HG03460 (cell line): ENCODE results near the gene STKLD1.
"Not testable (repeated sequence)": the region's sequence is repeated elsewhere in the genome, so short reads cannot be mapped to it uniquely, and the experiment has no call there.

ENCODE experiments used
- ATAC-seq: cut with Tn5 transposase; IDR thresholded peaks from one replicate; pipeline ENCODE4 v1.9.1; 2021; ENCODE audit not compliant: unreplicated experiment

The STKLD1 gene

DNA sequence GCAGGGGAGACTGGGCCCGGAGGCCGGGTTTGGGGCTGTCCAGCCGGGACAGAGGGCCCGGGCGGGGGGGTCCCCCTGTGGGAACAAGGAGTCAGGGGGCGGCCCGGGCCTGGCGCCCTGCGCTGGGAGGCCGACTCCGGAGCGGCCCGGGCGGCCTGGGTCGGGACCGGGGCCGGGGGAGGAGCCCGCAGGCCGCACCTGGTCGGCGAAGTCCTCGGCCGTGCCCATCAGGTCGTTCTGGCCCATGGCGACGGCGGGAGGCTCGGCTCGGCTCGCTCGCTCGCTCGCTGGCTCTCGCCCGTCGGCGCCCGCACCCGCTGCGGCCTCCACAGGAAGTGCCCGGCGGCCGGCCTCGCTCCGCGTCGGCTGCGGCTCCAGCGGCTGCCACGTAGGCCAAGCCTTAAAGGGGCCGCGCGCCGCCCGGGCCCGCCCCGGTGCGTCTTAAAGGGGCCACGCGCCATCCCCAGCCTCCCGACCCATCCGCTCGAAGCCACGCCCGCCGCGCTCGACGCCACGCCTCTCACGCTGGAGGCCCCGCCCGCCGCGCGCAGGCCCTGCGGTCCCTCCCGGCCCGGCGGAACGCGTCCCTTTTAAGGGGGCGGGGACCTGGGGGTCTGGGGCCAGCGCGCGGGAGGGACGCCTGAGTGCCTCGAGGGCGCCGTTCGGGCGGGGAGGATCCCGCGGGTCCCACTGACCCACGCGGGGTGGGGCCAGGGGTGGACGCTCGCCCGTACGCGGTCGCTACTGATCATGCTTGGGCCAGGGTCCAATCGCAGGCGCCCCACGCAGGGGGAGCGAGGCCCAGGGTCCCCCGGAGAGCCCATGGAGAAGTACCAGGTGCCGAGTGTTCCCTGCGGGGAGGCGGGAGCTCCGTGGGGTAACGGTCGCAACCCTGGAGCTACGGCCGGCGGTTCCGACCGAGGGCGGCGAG, at the start of gene STKLD1, which contains the start of gene SURF4:
Gene STKLD1, plus strand, starts transcription at position 643 of the 931 bp plus-strand sequence. Its CDS starts 108 bp downstream, at position 751.
Gene SURF4, minus strand, starts transcription at position 337 of the 931 bp plus-strand sequence. Its CDS starts 91 bp downstream, at position 246.
- peak; percentile 82 for ATAC-seq

DNA sequence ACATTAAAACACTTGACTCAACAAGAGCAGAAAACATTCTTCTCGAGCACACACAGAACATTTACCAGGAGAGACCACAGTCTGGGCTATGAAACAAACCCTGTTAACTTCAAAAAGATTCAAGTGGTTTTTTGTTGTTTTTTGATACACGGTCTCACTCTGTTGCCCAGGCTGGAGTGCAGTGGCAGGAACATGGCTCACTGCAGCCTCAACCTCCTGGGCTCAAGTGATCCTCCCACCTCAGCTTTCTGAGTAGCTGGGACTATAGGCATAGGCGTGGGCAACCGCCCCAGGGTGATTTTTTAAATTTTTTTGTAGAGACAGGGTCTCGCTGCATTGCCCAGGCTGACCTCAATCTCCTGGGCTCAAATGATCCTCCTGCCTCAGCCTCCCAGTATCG, 49.1 kb upstream of the STKLD1 start:
- not testable (repeated sequence) for ATAC-seq

GRCh38 chr9:133327834-133328484, 48.2 kb upstream of the STKLD1 start:
- no peak for ATAC-seq

DNA sequence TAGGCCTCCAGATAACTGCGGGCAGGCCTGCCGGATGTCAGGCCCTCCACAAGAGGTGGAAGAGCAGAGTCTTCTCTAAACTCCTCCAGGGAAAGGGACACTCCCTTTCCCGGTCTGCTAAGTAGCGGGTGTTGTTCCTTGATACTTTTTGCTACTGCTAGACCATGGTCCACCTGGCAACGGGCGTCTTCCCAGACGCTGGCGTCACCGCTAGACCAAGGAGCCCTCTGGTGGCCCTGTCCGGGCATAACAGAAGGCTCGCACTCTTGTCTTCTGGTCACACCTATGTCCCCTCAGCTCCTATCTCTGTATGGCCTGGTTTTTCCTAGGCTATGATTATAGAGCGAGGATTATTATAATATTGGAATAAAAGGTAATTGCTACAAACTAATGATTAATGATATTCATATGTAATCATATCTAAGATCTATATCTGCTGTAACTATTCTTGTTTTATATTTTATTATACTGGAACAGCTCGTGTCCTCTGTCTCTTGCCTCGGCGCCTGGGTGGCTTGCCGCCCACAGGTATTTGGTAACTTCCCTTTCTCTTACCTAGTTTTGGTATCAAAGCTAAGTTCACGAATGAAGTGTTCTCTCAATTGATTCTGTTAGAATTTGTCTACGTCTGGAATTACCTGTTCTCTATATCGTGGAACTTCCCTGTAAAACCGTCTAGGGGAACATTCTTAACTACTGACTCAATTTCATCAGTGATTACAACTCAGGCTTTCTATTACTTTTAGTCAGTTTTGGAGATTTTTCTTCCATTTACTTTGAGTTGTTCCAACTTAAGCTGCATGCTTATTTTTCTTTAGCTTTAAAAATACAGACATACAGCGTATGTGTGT, 46.6 kb upstream of the STKLD1 start:
- not testable (repeated sequence) for ATAC-seq

- ATAC-seq, result no peak
Observed at GRCh38 chr9:133331221-133331620, 44.9 kb upstream of the STKLD1 start.

DNA sequence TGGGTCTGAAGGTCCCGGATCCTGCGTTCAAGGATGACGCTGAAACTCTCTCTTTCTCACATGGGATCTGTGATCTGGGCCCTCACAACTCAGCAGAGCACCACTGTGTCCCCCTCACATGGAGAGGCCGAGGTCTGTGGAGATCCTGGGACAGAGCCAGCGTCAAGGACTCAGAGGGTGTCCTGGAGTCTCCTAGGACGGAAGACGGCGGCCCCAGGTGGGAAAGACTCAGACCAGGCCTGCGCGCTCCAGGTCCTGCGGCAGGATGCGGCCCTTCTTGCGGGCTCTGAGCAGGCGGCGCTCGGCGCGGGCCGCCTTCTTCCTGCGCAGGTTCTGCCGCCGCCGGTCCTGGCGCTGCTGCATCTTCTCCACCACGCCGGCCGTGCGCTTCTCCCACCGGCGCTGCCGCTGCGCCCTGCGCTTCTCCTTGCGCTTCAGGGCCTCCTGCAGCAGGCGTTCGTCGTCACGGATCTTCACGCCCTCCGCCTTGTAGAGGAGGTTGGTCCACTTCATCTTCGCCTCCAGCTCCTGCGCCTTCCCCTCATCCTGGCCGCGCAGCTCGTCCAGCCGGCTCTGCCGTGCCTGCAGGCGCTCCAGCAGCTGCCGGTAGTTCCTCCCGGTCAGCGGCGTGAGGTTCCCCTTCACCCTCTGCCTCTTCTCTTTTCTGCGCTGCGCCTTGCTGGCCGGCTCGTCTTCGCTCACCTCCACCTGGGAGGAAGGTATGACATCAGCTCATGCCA, 44.4 kb upstream of the STKLD1 start:
- ATAC-seq, result no peak

GRCh38 chr9:133332381-133332730, 43.8 kb upstream of the STKLD1 start:
- no peak for ATAC-seq

GRCh38 chr9:133333011-133333410, 43.2 kb upstream of the STKLD1 start:
- no peak for ATAC-seq

DNA sequence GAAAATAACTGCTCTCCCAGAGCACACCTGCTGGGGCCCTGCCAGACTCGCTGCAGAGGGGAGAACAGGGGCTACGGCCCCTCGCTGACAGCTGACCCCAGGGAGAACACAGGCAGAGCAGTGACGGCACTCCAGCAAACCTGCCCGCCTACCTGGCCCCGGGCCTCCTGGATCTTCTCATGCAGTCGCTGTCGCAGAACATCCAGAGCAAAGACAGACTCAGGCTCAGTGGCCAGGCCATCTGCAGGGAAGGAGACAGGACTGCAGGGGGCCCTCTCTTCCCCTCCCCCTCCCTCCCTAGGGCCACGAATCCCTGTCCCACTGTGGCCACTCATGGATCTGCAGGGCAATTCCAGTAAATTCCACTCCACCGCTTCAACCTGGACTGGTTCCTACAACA, 42.6 kb upstream of the STKLD1 start:
- ATAC-seq, result no peak

DNA sequence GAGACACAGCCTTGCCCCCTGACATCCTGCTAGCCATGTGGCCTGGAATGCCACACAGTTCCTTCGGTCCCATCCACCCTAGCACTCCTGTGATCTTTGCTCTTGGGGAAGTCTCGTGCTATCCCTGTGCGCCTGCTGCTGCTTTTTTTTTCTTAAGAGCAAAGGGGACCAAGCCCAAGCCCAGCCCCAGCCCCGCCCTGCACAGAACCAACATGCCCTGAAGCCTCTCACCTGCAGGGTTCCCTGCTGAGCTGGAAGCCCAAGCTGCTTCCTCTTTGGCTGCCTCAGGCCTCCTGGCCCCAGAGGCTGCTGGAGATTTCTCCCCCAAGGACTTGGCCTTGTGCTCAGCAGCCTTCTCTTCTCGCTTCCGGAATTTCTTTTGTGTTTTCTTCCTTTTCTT, 42.0 kb upstream of the STKLD1 start:
- no peak for ATAC-seq

DNA sequence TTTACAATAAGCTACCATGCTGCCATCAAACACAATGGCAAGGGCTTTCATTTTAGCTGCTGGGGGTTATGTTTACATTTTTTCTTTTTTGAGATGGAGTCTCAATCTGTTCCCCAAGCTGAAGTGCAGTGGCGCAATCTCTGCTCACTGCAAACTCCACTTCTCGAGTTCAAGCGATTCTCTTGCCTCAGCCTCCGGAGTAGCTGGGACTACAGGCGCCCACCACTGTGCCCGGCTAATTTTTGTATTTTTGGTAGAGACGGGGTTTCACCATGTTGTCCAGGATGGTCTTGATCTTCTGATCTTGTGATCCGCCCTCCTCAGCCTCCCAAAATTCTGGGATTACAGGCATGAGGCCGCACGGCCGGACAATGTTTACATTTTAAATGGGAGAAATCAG, 41.3 kb upstream of the STKLD1 start:
- ATAC-seq, result not testable (repeated sequence)

DNA sequence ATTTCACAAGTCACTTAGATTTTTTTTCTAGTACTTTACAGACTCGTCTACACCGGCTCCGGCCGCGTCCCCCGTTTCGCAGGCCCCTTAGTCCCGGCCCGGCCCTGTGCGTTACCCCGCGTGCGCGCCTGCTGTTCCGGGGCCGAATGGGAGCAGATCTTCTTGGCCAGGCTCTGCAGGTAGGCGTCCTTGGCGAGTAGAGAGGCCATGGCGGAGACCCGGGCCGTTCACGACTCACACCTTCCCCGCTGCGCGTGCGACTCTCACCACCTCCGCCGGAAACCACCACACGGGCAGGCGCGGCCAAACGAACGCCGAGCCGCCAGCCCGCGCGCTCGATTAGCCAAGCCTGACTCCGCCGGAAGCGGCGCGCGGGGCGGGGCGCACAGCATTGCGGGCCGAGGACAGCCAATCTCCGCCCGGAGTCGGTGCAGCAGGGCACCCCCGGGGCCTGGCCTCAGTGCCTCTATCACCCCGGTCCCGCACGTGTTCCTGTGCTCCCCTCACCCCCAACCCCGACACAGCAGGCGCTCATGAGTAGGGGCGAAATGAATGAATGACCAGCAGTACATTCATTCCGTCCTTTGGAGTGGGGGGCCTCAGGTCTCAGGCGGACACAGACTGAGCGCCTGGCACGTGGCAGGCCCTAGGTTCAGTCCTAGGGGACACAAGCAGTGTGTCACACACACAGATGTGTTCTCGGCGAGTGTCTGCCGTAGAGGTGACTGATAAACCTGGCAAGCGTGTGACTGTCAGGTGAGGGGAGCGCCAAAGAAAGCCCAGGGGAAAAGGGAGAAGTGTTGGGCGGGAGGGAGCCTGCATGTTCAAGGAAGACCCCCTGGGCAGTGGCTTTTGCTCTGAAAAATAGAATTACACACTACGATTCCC, 40.0 kb upstream of the STKLD1 start, which contains the start of gene SURF6:
Gene SURF6, minus strand, starts transcription at position 265 of the 888 bp plus-strand sequence. Its CDS starts 56 bp downstream, at position 209.
- peak; percentile 86 for ATAC-seq

GRCh38 chr9:133339641-133340040, 36.5 kb upstream of the STKLD1 start:
- ATAC-seq, result no peak

DNA sequence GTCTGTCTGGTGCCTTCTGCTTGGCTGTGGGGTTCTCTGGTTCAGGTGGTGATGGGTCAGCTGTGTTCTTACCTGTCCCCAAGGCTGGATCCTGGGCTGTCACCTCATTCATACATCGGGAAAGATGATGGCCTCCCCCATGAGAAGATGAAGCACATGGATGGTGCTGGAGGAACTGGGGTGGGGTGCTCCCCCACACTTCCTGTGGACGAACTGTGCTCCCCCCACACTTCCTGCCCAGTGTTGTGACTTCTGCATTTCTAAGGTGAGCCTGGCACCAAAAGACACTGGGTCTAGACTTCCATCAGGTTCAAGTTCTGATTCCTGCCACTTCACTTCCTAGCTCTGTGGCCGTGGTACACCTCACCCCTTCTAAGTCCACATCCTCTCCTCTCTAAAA, 35.9 kb upstream of the STKLD1 start:
- ATAC-seq, result no peak

DNA sequence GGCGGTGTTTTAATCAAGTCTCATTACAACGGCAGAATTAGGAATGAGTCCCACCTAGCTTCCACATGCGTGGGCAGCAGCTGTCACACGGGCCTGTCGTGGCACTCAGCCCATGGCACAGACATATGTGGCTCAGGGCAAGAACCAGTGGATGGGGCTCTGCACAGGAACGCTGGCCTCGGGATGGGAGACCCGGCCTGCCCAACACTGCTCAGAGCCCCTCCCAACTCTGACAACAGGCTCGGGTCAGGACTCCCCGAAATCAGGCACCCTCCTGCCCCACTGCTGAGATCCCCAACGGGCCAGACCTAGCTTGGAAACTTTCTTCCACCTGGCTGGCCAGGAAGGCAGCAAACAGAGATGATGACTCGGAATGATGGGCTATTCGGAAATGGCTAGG, 35.2 kb upstream of the STKLD1 start:
- no peak for ATAC-seq

GRCh38 chr9:133341369-133342068, 34.6 kb upstream of the STKLD1 start:
- ATAC-seq, result no peak

- no peak for ATAC-seq
Observed at GRCh38 chr9:133342069-133342406, 34.1 kb upstream of the STKLD1 start.

DNA sequence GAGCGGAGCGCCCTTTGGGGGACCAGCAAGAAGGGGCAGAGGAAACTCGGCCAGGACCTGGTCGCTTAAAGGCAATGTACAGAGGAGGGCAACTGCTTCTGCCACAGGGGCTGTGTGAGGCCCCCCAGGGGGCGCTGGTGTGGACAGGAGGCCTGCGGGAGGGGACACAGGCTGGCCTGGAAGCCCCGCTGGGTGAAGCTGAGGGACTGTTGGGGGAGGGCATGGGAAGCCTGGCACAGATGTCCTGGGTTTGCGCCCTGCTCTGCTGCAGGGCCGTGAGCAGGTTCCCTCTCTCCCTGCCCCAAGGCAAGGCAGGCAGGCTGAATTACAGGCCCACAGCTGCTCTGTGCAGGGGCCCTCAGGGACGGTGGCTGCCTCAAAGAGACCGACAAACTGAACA, 33.6 kb upstream of the STKLD1 start:
- ATAC-seq, result no peak

DNA sequence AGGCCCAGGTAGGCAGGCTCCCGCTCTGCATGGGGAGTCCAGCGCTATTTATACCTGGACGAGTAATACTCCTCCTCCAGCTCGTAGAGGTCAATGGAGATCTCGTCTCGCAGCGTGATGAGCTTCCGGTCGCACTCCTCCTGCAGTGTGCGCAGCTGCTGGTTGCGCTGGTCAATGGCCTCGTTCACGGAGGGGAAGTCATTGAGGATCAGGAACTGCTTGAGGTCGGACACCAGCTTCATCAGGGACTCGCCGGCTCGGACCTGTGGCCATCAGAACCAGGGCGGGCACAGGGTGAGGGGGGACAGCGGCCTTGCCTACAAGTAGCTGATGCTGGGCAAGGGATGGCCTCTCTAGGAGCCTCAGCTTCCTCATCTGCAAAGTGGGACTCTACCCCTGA, 32.1 kb upstream of the STKLD1 start:
- no peak for ATAC-seq
